Smooth muscle cell (in vitro differentiated cells): ENCODE results near the gene PNMA8C. TPM values are rescaled to one million over a fixed set of nuclear protein-coding genes. Genes with fewer than 3 reads are reported as not detected.

Experiments
- DNase-seq: peaks from one replicate; lab custom pipeline; 2025; ENCODE audit not compliant: unreplicated experiment; lab: John Stamatoyannopoulos, UW
- H2AFZ ChIP-seq: fragments of 200-600 bp; sonication (generic); 2 replicates; pipeline ENCODE4 v1.6.0; 2016; ENCODE audit warnings: antibody characterized with exemption, low read depth, mild to moderate bottlenecking
- H3F3A ChIP-seq: fragments of 200-600 bp; sonication (generic); 2 replicates; pipeline ENCODE4 v1.6.0; 2017; ENCODE audit warnings: antibody characterized with exemption, low read depth
- H3K27ac ChIP-seq: fragments of 200-600 bp; sonication (generic); 2 replicates; pipeline ENCODE4 v1.5.1; 2016; ENCODE audit warnings: low read depth, mild to moderate bottlenecking
- H3K27me3 ChIP-seq: fragments of 200-600 bp; sonication (generic); 2 replicates; pipeline ENCODE4 v1.6.1; 2016; ENCODE audit warnings: low read depth, mild to moderate bottlenecking
- H3K36me3 ChIP-seq: fragments of 200-600 bp; sonication (generic); 2 replicates; pipeline ENCODE4 v1.5.1; 2016; ENCODE audit warnings: low read depth
- H3K4me1 ChIP-seq: fragments of 200-600 bp; sonication (generic); 2 replicates; pipeline ENCODE4 v1.5.1; 2016; ENCODE audit warnings: low read depth
- H3K4me2 ChIP-seq: fragments of 200-600 bp; sonication (generic); 2 replicates; pipeline ENCODE4 v1.6.0; 2016; ENCODE audit warnings: mild to moderate bottlenecking
- H3K4me3 ChIP-seq: fragments of 200-600 bp; sonication (generic); 2 replicates; pipeline ENCODE4 v1.5.1; 2016; ENCODE audit warnings: mild to moderate bottlenecking
- H3K79me2 ChIP-seq: fragments of 200-600 bp; sonication (generic); 2 replicates; pipeline ENCODE4 v1.6.0; 2016; ENCODE audit warnings: low read depth, mild to moderate bottlenecking
- H3K9ac ChIP-seq: fragments of 200-600 bp; sonication (generic); 2 replicates; pipeline ENCODE4 v1.6.0; 2016; ENCODE audit warnings: low read depth
- H3K9me3 ChIP-seq: fragments of 200-600 bp; sonication (generic); replicated peaks from 2 replicates; pipeline ENCODE4 v1.5.1; 2016; ENCODE audit warnings: low read depth
- H4K20me1 ChIP-seq: fragments of 200-600 bp; sonication (generic); 2 replicates; pipeline ENCODE4 v1.6.0; 2016; ENCODE audit warnings: low read depth
- WGBS: methylation state at CpG from one replicate; pipeline ENCODE4 v1.1.7; 2016; ENCODE audit warnings: low lambda C conversion rate; 5-methylcytosine and 5-hydroxymethylcytosine counted together
- polyA plus RNA-seq: library from polyadenylated mRNA; unstranded; fragments of >200 nt; fragmentation: Nextera tagmentation; extraction: Ambion mirVana; gene quantifications from 2 replicates; pipeline ENCODE4 v1.2.1, GENCODE V29; 2016
- total RNA-seq: library from RNA; depleted of rRNA; stranded (reverse); fragments of >200 nt; gene quantifications from 2 replicates; pipeline ENCODE4 v1.2.3, GENCODE V29; 2014
- TF ChIP-seq, protein P1 (sequence below): fragments of 200-600 bp; sonication (generic); IDR thresholded peaks from 2 replicates; pipeline ENCODE4 v1.5.1; 2017; ENCODE audit warnings: borderline replicate concordance, mild to moderate bottlenecking, antibody characterized with exemption; ENCODE audit not compliant: insufficient read depth, poor library complexity, severe bottlenecking

The PNMA8C gene
- total and polyA plus RNA-seq, 2 experiments from 2014 or later = not detected

DNA sequence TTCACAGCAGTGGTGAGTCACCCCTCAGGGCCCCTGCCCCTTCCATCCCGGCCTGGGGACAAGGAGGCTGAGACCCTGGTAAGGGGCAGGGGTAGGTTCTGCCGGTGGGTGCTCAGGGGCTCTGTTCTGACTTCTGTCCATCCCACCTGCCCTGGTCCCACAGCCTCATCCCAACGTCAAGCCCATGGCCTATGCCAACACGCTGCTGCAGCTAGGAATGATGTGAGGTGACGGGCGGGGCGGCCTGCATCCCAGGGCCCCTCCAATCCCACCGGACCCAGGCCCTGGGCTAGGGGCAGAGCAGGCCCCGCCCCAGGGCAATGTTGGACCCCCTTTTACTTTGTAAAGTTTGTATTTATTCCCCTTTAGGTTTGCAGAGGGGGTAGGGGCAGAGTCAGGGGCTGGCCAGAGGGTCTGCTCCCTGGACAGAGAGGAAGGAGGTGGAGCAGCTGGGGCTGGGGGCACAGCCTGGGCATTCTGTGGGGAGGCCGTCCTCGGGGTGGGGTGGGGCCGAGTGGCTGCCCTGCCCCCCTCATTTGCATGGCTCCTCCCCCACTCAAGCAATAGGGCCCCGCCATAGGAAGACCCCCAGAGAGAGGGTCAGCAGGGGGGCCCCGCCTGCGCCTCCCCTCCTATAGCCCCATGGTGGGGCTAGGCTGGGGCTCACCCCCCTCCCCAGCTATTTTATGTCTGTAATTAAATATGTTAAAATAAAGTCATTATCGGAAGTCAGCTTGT, 38.4 kb downstream of the PNMA8C start:
- Histone ChIP-seq H3K27me3 (no peaks in the 10 kb centered on the region), H3K36me3 (peaks cover 5% of the 10 kb centered on the region), H4K20me1 (no peaks in the 10 kb centered on the region), H3K79me2 (no peaks in the 10 kb centered on the region), H2AFZ (no peak overlapping the region), H3F3A (peaks cover 13% of the 10 kb centered on the region), H3K4me1 (no peaks in the 10 kb centered on the region), H3K9ac (no peak overlapping the region), H3K4me2 (no peak overlapping the region), H3K4me3 (no peak overlapping the region), H3K27ac (no peak overlapping the region), H3K9me3 (no peaks in the 10 kb centered on the region)
- TF ChIP-seq, protein P1, sequence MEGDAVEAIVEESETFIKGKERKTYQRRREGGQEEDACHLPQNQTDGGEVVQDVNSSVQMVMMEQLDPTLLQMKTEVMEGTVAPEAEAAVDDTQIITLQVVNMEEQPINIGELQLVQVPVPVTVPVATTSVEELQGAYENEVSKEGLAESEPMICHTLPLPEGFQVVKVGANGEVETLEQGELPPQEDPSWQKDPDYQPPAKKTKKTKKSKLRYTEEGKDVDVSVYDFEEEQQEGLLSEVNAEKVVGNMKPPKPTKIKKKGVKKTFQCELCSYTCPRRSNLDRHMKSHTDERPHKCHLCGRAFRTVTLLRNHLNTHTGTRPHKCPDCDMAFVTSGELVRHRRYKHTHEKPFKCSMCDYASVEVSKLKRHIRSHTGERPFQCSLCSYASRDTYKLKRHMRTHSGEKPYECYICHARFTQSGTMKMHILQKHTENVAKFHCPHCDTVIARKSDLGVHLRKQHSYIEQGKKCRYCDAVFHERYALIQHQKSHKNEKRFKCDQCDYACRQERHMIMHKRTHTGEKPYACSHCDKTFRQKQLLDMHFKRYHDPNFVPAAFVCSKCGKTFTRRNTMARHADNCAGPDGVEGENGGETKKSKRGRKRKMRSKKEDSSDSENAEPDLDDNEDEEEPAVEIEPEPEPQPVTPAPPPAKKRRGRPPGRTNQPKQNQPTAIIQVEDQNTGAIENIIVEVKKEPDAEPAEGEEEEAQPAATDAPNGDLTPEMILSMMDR = no peak
- 99% methylated on average over 16 of the region's 16 CpGs for WGBS
- DNase-seq = no peak

- Histone ChIP-seq H3K9ac (no peak overlapping the region), H3F3A (peaks cover 13% of the 10 kb centered on the region), H4K20me1 (no peaks in the 10 kb centered on the region), H3K79me2 (no peaks in the 10 kb centered on the region), H3K27ac (no peak overlapping the region), H3K27me3 (no peaks in the 10 kb centered on the region), H3K9me3 (no peaks in the 10 kb centered on the region), H3K4me2 (no peak overlapping the region), H3K36me3 (peaks cover 5% of the 10 kb centered on the region), H3K4me1 (no peaks in the 10 kb centered on the region), H3K4me3 (no peak overlapping the region), H2AFZ (no peak overlapping the region)
- TF ChIP-seq, protein P1 = no peak
- DNase-seq = no peak
- WGBS = 95% methylated on average over 25 of the region's 25 CpGs
These were observed 40.2 kb downstream of the PNMA8C start for GRCh38 chr19:46388311-46389095.

- 97% methylated on average over 10 of the region's 10 CpGs for WGBS
- TF ChIP-seq, protein P1 = no peak
These were observed 41.0 kb downstream of the PNMA8C start for GRCh38 chr19:46387713-46388130.

More at GRCh38 chr19:46387713-46388130, 41.0 kb downstream of the PNMA8C start:
- Histone ChIP-seq H3K4me1 (no peaks in the 10 kb centered on the region), H3K4me2 (no peak overlapping the region), H2AFZ (no peak overlapping the region), H3K9ac (no peak overlapping the region), H3K9me3 (no peaks in the 10 kb centered on the region), H3K27ac (no peak overlapping the region), H4K20me1 (no peaks in the 10 kb centered on the region), H3K4me3 (no peak overlapping the region), H3K27me3 (no peaks in the 10 kb centered on the region), H3F3A (peaks cover 6% of the 10 kb centered on the region), H3K36me3 (peaks cover 5% of the 10 kb centered on the region), H3K79me2 (no peaks in the 10 kb centered on the region)
- no peak for DNase-seq
